Trophoblast cell (in vitro differentiated cells and primary cell): ENCODE results near the gene FLII.

ENCODE experiments used
- DNase-seq, 2 donors: peaks; one replicate each; pipeline ENCODE4 v3.0.0-alpha.2; 2016
- H2AFZ ChIP-seq: 2 replicates; pipeline ENCODE4 v1.6.1; 2013; ENCODE audit warnings: low read length, moderate library complexity, mild to moderate bottlenecking; ENCODE audit not compliant: insufficient read depth, poor library complexity
- H2AK5ac ChIP-seq: 2 replicates; pipeline ENCODE4 v1.6.1; 2013; ENCODE audit warnings: mild to moderate bottlenecking, low read length
- H2BK120ac ChIP-seq: 2 replicates; pipeline ENCODE4 v1.6.1; 2013; ENCODE audit warnings: low read length, mild to moderate bottlenecking, moderate library complexity; ENCODE audit not compliant: insufficient read depth, poor library complexity
- H2BK12ac ChIP-seq: 2 replicates; pipeline ENCODE4 v1.6.1; 2013; ENCODE audit warnings: mild to moderate bottlenecking, low read length, moderate library complexity
- H2BK5ac ChIP-seq: 2 replicates; pipeline ENCODE4 v1.6.1; 2013; ENCODE audit warnings: low read length, low read depth, moderate library complexity, mild to moderate bottlenecking; ENCODE audit not compliant: poor library complexity
- H3K14ac ChIP-seq: 2 replicates; pipeline ENCODE4 v1.6.1; 2013; ENCODE audit warnings: mild to moderate bottlenecking, low read length
- H3K18ac ChIP-seq: 2 replicates; pipeline ENCODE4 v1.6.1; 2013; ENCODE audit warnings: mild to moderate bottlenecking, low read length
- H3K23ac ChIP-seq: 2 replicates; pipeline ENCODE4 v1.6.1; 2013; ENCODE audit warnings: low read length
- H3K27ac ChIP-seq: 2 replicates; pipeline ENCODE4 v1.5.1; 2013; ENCODE audit warnings: low read depth, mild to moderate bottlenecking, inconsistent platforms, low read length, moderate library complexity
- H3K27me3 ChIP-seq: 2 replicates; pipeline ENCODE4 v1.6.1; 2013; ENCODE audit warnings: inconsistent platforms, mild to moderate bottlenecking, low read length, moderate library complexity; ENCODE audit not compliant: insufficient read depth
- H3K36me3 ChIP-seq, 2 experiments: 1 replicate in 1 of 2; 2 replicates in 1 of 2; pipeline ENCODE4 v1.6.1; 2013; ENCODE audit warnings: low read length in 2 of 2, mild to moderate bottlenecking in 2 of 2, moderate library complexity in 1 of 2; ENCODE audit not compliant: insufficient read depth in 2 of 2, control insufficient read depth in 1 of 2
- H3K4ac ChIP-seq: 2 replicates; pipeline ENCODE4 v1.6.1; 2013; ENCODE audit warnings: low read depth, mild to moderate bottlenecking, low read length, moderate library complexity
- H3K4me1 ChIP-seq, 2 experiments: 1 replicate in 1 of 2; 2 replicates in 1 of 2; pipeline ENCODE4 v1.6.1; 2013; ENCODE audit warnings: low read length in 2 of 2, mild to moderate bottlenecking in 2 of 2, moderate library complexity in 1 of 2; ENCODE audit not compliant: insufficient read depth in 2 of 2, control insufficient read depth in 1 of 2
- H3K4me2 ChIP-seq: 2 replicates; pipeline ENCODE4 v1.6.1; 2013; ENCODE audit warnings: inconsistent platforms, mild to moderate bottlenecking, low read length, moderate library complexity
- H3K4me3 ChIP-seq: 2 replicates; pipeline ENCODE4 v1.5.1; 2013; ENCODE audit warnings: mild to moderate bottlenecking, low read depth, low read length, inconsistent platforms
- H3K79me1 ChIP-seq: one replicate; pipeline ENCODE4 v1.6.1; 2013; ENCODE audit warnings: low read length
- H3K79me2 ChIP-seq: 2 replicates; pipeline ENCODE4 v1.6.1; 2013; ENCODE audit warnings: low read length, mild to moderate bottlenecking; ENCODE audit not compliant: control insufficient read depth, insufficient read depth, poor library complexity
- H3K9ac ChIP-seq: 2 replicates; pipeline ENCODE4 v1.6.1; 2013; ENCODE audit warnings: mild to moderate bottlenecking, low read length
- H3K9me3 ChIP-seq: 2 replicates; pipeline ENCODE4 v1.6.1; 2013; ENCODE audit warnings: low read depth, mild to moderate bottlenecking, control low read depth, inconsistent platforms, low read length; ENCODE audit not compliant: insufficient read depth
- H4K12ac ChIP-seq: 2 replicates; pipeline ENCODE4 v1.6.1; 2013; ENCODE audit warnings: low read depth, mild to moderate bottlenecking, low read length, moderate library complexity
- H4K8ac ChIP-seq: 2 replicates; pipeline ENCODE4 v1.6.1; 2013; ENCODE audit warnings: low read depth, mild to moderate bottlenecking, low read length, moderate library complexity
- H4K91ac ChIP-seq: one replicate; pipeline ENCODE4 v1.6.1; 2013; ENCODE audit warnings: low read depth, mild to moderate bottlenecking, low read length, moderate library complexity
- WGBS: extraction: QIAGEN DNeasy Blood & Tissue Kit; methylation state at CpG from one replicate; pipeline ENCODE4 v1.1.7; 2013; ENCODE audit warnings: missing lambda C conversion rate; ENCODE audit not compliant: insufficient read length, insufficient coverage; ENCODE audit errors: extremely low coverage; 5-methylcytosine and 5-hydroxymethylcytosine counted together

Gene FLII

DNA sequence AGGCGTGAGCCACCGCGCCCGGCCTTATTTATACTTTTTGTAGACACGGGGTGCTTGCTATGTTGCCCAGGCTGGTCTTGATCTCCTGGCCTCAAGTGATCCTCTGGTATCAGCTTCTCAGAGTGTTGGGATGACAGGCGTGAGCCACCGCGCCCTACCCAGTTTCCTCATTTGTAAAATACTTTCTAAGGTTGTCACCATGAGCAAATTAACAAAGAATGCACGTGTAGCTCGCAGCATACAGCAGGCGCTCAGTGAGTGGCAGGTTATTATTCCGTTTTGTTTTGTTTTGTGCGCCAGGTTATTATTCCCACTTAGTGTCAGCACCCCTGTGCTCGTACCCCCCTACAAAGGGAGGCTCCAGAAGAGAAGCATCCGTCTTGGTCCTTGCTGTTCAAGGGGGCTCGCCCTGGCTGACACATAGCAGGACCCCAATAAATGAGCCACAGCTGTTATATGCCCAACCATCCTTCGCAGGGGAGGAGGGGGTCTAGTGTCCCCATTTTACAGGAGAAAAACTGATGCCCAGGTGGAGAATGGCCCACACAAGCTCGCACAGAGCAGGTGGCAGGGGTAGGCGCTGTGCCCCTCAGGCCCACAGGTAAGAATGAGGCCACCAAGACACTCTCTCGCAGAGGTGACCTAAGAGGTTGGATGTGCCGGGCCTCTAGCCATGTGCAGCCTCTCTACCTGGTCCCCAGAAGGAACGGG lies 1.2 kb upstream of the FLII start:
- Histone ChIP-seq H4K91ac (peak overlapping the region; percentile 45), H3K4me3 (no peak overlapping the region), H3K27ac (peak overlapping the region; percentile 38), H3K27me3 (no peaks in the 10 kb centered on the region), H2AK5ac (peak overlapping the region; percentile 40), H2BK12ac (peak overlapping the region; percentile 51), H4K12ac (no peak overlapping the region), H3K9me3 (no peaks in the 10 kb centered on the region), H3K18ac (peak overlapping the region; percentile 23), H3K4ac (no peak overlapping the region), H3K4me2 (peak overlapping the region; percentile 66), H3K14ac (no peak overlapping the region), H3K23ac (no peak overlapping the region), H3K79me2 (peaks cover 19% of the 10 kb centered on the region), H4K8ac (peak overlapping the region; percentile 34), H2BK5ac (peak overlapping the region; percentile 11), H3K79me1 (peaks cover 16% of the 10 kb centered on the region), H2BK120ac (peak overlapping the region; percentile 46), H3K36me3 (peaks cover 36 to 41% of the 10 kb centered on the region in 2 experiments), H3K4me1 (peaks cover 30 to 31% of the 10 kb centered on the region in 2 experiments), H3K9ac (no peak overlapping the region), H2AFZ (peak overlapping the region; percentile 81)
- WGBS: no CpG with 5 or more reads among the region's 22 CpGs
- DNase-seq: peak; percentile 95

DNA sequence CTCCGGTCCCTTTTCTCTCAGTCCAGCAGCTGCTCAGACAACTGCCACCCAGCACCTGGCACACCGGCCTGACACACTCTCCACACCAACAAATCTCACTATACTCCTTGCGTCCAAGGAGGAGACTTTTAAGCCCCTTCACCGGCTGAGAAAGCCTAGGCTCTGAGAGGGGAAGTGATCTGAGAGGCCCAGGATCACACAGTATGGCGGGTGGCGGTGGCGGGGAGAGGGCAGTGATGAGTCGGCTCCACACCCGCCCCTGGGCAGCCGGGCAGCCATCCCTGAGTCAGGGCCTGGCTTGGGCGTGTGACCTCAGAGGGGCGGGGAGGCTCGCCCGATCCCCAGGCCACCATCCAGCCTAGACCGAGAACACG lies 569 bp downstream of the FLII start:
- Histone ChIP-seq H3K4me1 (peaks cover 30 to 31% of the 10 kb centered on the region in 2 experiments), H2AFZ (peak overlapping the region; percentile 46), H3K9ac (peak overlapping the region; percentile 88), H3K27me3 (no peaks in the 10 kb centered on the region), H3K27ac (peak overlapping the region; percentile 65), H4K12ac (peak overlapping the region; percentile 76), H3K36me3 (peaks cover 36 to 41% of the 10 kb centered on the region in 2 experiments), H3K4me3 (peak overlapping the region; percentile 92), H2AK5ac (peak overlapping the region; percentile 42), H3K9me3 (no peaks in the 10 kb centered on the region), H2BK12ac (no peak overlapping the region), H2BK120ac (peak overlapping the region; percentile 59), H3K4me2 (peak overlapping the region; percentile 80), H3K18ac (peak overlapping the region; percentile 95), H3K14ac (peak overlapping the region; percentile 93), H4K91ac (peak overlapping the region; percentile 93), H3K79me1 (peaks cover 16% of the 10 kb centered on the region), H3K23ac (no peak overlapping the region), H4K8ac (peak overlapping the region; percentile 58), H2BK5ac (peak overlapping the region; percentile 82), H3K4ac (peak overlapping the region; percentile 84), H3K79me2 (peaks cover 19% of the 10 kb centered on the region)
- DNase-seq: peak; percentile 81 to 86
- no CpG with 5 or more reads among the region's 16 CpGs for WGBS

- Histone ChIP-seq H2BK120ac (no peak overlapping the region), H4K8ac (no peak overlapping the region), H4K12ac (peak overlapping the region; percentile 5), H3K27ac (peak overlapping the region; percentile 65), H3K4me3 (peak overlapping the region; percentile 92), H3K9me3 (no peaks in the 10 kb centered on the region), H3K14ac (peak overlapping the region; percentile 93), H3K79me2 (peaks cover 19% of the 10 kb centered on the region), H3K4me1 (peaks cover 30 to 31% of the 10 kb centered on the region in 2 experiments), H2AFZ (peak overlapping the region; percentile 12), H3K79me1 (peaks cover 16% of the 10 kb centered on the region), H2AK5ac (peak overlapping the region; percentile 15), H3K27me3 (no peaks in the 10 kb centered on the region), H3K18ac (peak overlapping the region; percentile 95), H3K4me2 (peak overlapping the region; percentile 80), H4K91ac (peak overlapping the region; percentile 93), H3K23ac (no peak overlapping the region), H2BK12ac (no peak overlapping the region), H3K9ac (peak overlapping the region; percentile 24), H2BK5ac (no peak overlapping the region), H3K36me3 (peaks cover 40 to 43% of the 10 kb centered on the region in 2 experiments), H3K4ac (peak overlapping the region; percentile 83)
- WGBS: no CpG with 5 or more reads among the region's 18 CpGs
- DNase-seq: peak in 1 of 2 donors; percentile 25
Measured at GRCh38 chr17:18257268-18257981, 1.1 kb downstream of the FLII start.

DNA sequence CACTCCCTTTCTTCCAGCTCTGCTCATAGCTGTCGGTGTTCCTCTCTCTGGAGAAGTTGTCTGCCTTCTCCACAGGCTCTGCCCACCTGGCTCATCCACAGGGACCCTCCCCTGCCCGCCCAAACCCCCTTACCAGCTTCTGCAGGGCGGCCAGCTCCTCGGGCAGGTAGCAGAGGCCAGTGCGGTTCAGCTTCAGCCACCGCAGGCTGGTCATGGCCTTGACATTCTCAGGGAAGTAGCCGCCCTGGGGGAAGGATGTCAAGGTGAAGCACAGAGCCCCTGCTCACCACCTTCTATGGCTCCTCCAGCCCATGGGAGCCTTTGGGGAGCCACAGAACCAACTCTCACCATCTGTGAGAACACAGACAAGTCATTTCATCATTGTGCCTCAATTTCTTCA lies 1.8 kb downstream of the FLII start:
- Histone ChIP-seq H2BK5ac (no peak overlapping the region), H2AFZ (no peak overlapping the region), H3K79me1 (peaks cover 16% of the 10 kb centered on the region), H2BK120ac (no peak overlapping the region), H4K8ac (no peak overlapping the region), H3K9ac (no peak overlapping the region), H3K18ac (no peak overlapping the region), H2BK12ac (no peak overlapping the region), H3K79me2 (peaks cover 19% of the 10 kb centered on the region), H3K4me2 (peak overlapping the region; percentile 80), H2AK5ac (no peak overlapping the region), H4K12ac (no peak overlapping the region), H3K27me3 (no peaks in the 10 kb centered on the region), H3K4me3 (no peak overlapping the region), H3K27ac (no peak overlapping the region), H4K91ac (no peak overlapping the region), H3K14ac (no peak overlapping the region), H3K9me3 (no peaks in the 10 kb centered on the region), H3K23ac (no peak overlapping the region), H3K36me3 (peaks cover 47 to 49% of the 10 kb centered on the region in 2 experiments), H3K4ac (peak overlapping the region; percentile 30), H3K4me1 (peaks cover 26 to 27% of the 10 kb centered on the region in 2 experiments)
- WGBS: no CpG with 5 or more reads among the region's 7 CpGs
- no peak for DNase-seq
